IMR-90 (cell line): ENCODE measurements around the gene BRCA2.

Source experiments
- BHLHE40 ChIP-seq: fragments of 150-350 bp; IDR thresholded peaks from 2 replicates; pipeline ENCODE4 v1.6.1; 2016; ENCODE audit warnings: mild to moderate bottlenecking, low read depth, low read length
- CEBPB ChIP-seq: IDR thresholded peaks from 2 replicates; pipeline ENCODE4 v1.6.1; 2012; ENCODE audit warnings: low read depth, low read length, improper control_type of control experiment
- CTCF ChIP-seq: conservative IDR thresholded peaks from 2 replicates; pipeline ENCODE4 v1.5.1; 2012; ENCODE audit warnings: mild to moderate bottlenecking, low read depth, low read length, improper control_type of control experiment
- ELK1 ChIP-seq: fragments of 150-350 bp; IDR thresholded peaks from 2 replicates; pipeline ENCODE4 v1.6.1; 2016; ENCODE audit warnings: low read depth, mild to moderate bottlenecking, low read length, moderate library complexity, borderline replicate concordance
- MAZ ChIP-seq: IDR thresholded peaks from 2 replicates; pipeline ENCODE4 v1.6.1; 2012; ENCODE audit warnings: low read depth, mild to moderate bottlenecking, low read length, improper control_type of control experiment, moderate library complexity, borderline replicate concordance
- POLR2A ChIP-seq: IDR thresholded peaks from 2 replicates; pipeline ENCODE4 v1.6.1; 2012; ENCODE audit warnings: mild to moderate bottlenecking, low read depth, low read length
- USF2 ChIP-seq: fragments of 150-350 bp; IDR thresholded peaks from 2 replicates; pipeline ENCODE4 v1.6.1; 2017; ENCODE audit warnings: mild to moderate bottlenecking, antibody characterized with exemption, low read length, low read depth

GRCh38 chr13:32266130-32266529, 49.2 kb upstream of the BRCA2 start:
- no peak for TF ChIP-seq CEBPB
- TF ChIP-seq CTCF, result no peak
- no peak for TF ChIP-seq POLR2A
- TF ChIP-seq BHLHE40, result no peak
- TF ChIP-seq ELK1, result no peak
- TF ChIP-seq MAZ, result no peak
- no peak for TF ChIP-seq USF2
